HL-60 (cell line): ENCODE measurements around the gene CKAP2L.
A peak's percentile ranks its signal among the peaks of the same experiment; 100 is the strongest.

Experiments
- DNase-seq, 2 experiments: peaks; one replicate each; pipeline ENCODE4 v3.0.0-alpha.2; 2010 to 2020; ENCODE audit warnings: low read depth in 1 of 2, low spot score in 1 of 2
- H3K27ac ChIP-seq: fragments of 250-450 bp; sonication (Bioruptor Pico); replicated peaks from 2 replicates; pipeline ENCODE4 v1.5.1; 2020; ENCODE audit warnings: mild to moderate bottlenecking, moderate library complexity
- H3K27me3 ChIP-seq: fragments of 250-450 bp; sonication (Bioruptor Pico); 2 replicates; pipeline ENCODE4 v1.5.1; 2021; ENCODE audit warnings: mild to moderate bottlenecking, moderate library complexity; ENCODE audit not compliant: insufficient read depth, poor library complexity, severe bottlenecking
- H3K4me3 ChIP-seq: replicated peaks from 2 replicates; pipeline ENCODE4 v1.5.1; 2011; ENCODE audit warnings: mild to moderate bottlenecking, control low read depth, low read length; ENCODE audit not compliant: insufficient read depth
- CTCF ChIP-seq: IDR thresholded peaks from one replicate; pipeline ENCODE4 v1.5.1; 2011; ENCODE audit warnings: low read length, control low read depth, inconsistent platforms; ENCODE audit not compliant: insufficient read depth
- GABPA ChIP-seq: IDR thresholded peaks from 2 replicates; pipeline ENCODE4 v1.6.1; 2012; ENCODE audit warnings: low read depth
- POLR2AphosphoS5 ChIP-seq: IDR thresholded peaks from 2 replicates; pipeline ENCODE4 v1.6.1; 2012; ENCODE audit warnings: low read depth
- REST ChIP-seq: IDR thresholded peaks from 2 replicates; pipeline ENCODE4 v1.6.1; 2012; ENCODE audit warnings: low read depth; ENCODE audit not compliant: insufficient replicate concordance
- SPI1 ChIP-seq: IDR thresholded peaks from 2 replicates; pipeline ENCODE4 v1.6.1; 2012; ENCODE audit warnings: low read depth, mild to moderate bottlenecking, borderline replicate concordance

CKAP2L gene

GRCh38 chr2:112811841-112812306, 47.5 kb upstream of the CKAP2L start:
- no peaks in the 10 kb centered on the region for H3K27me3 ChIP-seq
- TF ChIP-seq SPI1 (peak; percentile 58; the same call in 1 of the 2 replicates), POLR2AphosphoS5 (no peak), GABPA (peak; percentile 33; the same call in 1 of the 2 replicates), REST (no peak), CTCF (no peak)
- peak overlapping the region; percentile 43 for H3K27ac ChIP-seq
- H3K4me3 ChIP-seq = no peak overlapping the region
- no peak for DNase-seq

- Histone ChIP-seq H3K4me3 (no peak overlapping the region), H3K27ac (peak overlapping the region; percentile 43), H3K27me3 (no peaks in the 10 kb centered on the region)
- no peak for DNase-seq
- TF ChIP-seq CTCF (no peak), REST (no peak)
These were observed 46.9 kb upstream of the CKAP2L start for GRCh38 chr2:112811276-112811831.

GRCh38 chr2:112809112-112809511, 44.7 kb upstream of the CKAP2L start:
- no peaks in the 10 kb centered on the region for H3K27me3 ChIP-seq
- H3K4me3 ChIP-seq = no peak overlapping the region
- TF ChIP-seq CTCF = no peak
- TF ChIP-seq REST = no peak
- no peak for TF ChIP-seq GABPA
- TF ChIP-seq POLR2AphosphoS5 = no peak
- TF ChIP-seq SPI1 = no peak
- no peak overlapping the region for H3K27ac ChIP-seq
- no peak for DNase-seq
